Measurements from ENCODE around the gene TECR.
"Not testable (repeated sequence)": the region's sequence is repeated elsewhere in the genome, so short reads cannot be mapped to it uniquely, and the experiment has no call there.

TECR gene

DNA sequence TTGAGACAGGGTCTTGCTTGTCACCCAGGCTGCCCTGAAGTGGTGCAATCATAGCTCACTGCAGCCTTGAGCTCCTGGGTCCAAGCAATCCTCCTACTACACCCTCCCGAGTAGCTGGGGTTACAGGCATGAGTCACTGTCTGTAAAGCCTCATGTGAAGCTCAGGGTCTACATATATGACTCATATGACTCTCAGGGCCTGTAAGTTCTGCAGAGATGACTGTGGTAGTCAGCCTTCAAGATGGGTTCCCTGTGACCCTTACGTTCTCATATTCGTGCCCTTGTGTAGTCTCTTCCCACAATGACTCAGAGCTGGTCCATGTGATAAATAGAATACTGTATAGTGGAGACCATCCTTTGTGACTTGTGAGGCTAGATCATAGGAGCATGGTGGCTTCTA lies 55.8 kb downstream of the TECR start:
- DNase-seq (ENCODE audit: low read depth, low spot score): not testable (repeated sequence)

- DNase-seq (ENCODE audit: low read depth, low spot score): not testable (repeated sequence)
Measured at GRCh38 chr19:14589433-14589832, 60.0 kb downstream of the TECR start.

- DNase-seq (ENCODE audit: low read depth, low spot score): no peak
Measured at GRCh38 chr19:14595558-14595957, 66.2 kb downstream of the TECR start.

GRCh38 chr19:14599548-14600147 lies 70.3 kb downstream of the TECR start:
- no peak for DNase-seq (ENCODE audit: low read depth, low spot score)

- DNase-seq (ENCODE audit: low read depth, low spot score): no peak
Measured at GRCh38 chr19:14603990-14604387, 74.6 kb downstream of the TECR start.

DNA sequence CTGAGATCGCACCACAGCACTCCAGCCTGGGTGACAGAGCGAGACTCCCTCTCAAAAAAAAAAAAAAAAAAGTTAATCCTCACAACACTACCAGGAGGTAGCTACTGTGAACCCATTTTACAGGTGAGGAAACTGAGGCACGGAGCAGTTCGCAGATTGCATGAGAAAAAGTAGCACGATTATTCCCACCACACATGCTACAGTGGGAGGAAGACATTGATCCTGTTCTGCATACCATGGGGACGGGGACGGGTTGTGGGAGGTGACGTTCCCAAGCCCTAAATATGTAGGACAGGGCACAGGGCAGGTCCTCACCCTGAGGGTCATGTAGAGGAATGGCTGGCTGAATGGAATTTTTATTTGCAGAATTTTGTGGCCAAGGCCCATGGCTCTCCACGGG lies 77.2 kb downstream of the TECR start:
- no peak for DNase-seq (ENCODE audit: low read depth, low spot score)

- no peak for DNase-seq (ENCODE audit: low read depth, low spot score)
Measured at GRCh38 chr19:14611051-14611450, 81.7 kb downstream of the TECR start.

DNA sequence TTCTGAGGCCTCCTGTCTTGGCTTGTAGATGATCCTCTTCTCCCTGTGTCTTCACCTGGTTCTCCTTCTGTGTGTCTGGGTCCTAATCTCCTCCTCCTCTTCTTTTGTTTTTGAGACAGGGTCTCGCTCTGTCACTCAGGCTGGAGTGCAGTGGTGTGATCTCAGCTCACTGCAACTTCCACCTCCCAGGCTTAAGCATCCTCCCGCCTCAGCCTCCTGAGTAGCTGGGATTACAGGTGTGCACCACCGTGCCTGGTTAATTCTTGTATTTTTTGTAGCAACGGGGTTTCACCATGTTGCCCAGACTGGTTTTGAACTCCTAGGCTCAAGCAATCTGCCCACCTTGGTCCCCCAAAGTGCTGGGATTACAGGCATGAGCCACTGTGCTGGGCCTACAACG lies 82.8 kb downstream of the TECR start:
- DNase-seq (ENCODE audit: low read depth, low spot score): not testable (repeated sequence)

- DNase-seq (ENCODE audit: low read depth, low spot score): no peak
Measured at GRCh38 chr19:14612657-14613056, 83.3 kb downstream of the TECR start.

GRCh38 chr19:14613399-14614098 lies 84.2 kb downstream of the TECR start:
- DNase-seq (ENCODE audit: low read depth, low spot score): not testable (repeated sequence)

- no peak for DNase-seq (ENCODE audit: low read depth, low spot score)
Measured at GRCh38 chr19:14614099-14614412, 84.7 kb downstream of the TECR start.
